Activated CD4-positive, CD25-positive, alpha-beta regulatory T cell treated with anti-CD3 and anti-CD28 coated beads, Interleukin-2, amount 50 U/mL, for 72 hours (primary cell): ENCODE data around the gene BMF.

Experiments
- DNase-seq: peaks from one replicate; pipeline ENCODE4 v3.0.0; 2021

The BMF gene

GRCh38 chr15:40102897-40103858 is 5.5 kb downstream of the BMF start:
- no peak for DNase-seq

- no peak for DNase-seq
Observed at GRCh38 chr15:40100947-40101905, 7.5 kb downstream of the BMF start.

- DNase-seq = no peak
Observed at GRCh38 chr15:40100123-40100946, 8.3 kb downstream of the BMF start.

- peak; percentile 69 for DNase-seq
Observed at GRCh38 chr15:40098489-40099261, 10.0 kb downstream of the BMF start.

DNA sequence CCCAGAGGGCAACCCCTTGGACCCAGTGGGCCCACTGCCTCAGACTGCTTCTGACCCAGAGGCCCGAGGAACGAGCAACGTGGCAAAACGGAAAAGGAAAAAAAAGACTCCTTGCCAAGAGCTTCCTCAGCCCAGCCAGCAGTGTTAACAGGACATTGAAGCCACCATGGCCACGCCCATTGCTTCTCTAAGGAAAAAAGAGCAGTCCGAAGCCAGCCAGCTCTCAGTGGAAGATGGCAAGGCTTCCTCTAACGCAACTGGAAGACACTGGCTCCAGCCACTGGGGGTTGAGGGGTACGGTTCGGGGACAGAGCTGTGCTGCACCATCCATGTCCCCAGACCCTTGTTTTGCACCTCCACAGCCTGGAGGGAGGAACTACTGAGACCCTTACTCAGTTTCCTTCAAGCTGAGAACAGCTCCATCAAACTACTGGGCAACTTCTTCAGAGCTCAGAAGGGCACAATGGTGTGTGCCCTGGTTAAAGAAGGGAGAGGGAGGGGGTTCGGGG is 10.7 kb downstream of the BMF start:
- DNase-seq = no peak

DNA sequence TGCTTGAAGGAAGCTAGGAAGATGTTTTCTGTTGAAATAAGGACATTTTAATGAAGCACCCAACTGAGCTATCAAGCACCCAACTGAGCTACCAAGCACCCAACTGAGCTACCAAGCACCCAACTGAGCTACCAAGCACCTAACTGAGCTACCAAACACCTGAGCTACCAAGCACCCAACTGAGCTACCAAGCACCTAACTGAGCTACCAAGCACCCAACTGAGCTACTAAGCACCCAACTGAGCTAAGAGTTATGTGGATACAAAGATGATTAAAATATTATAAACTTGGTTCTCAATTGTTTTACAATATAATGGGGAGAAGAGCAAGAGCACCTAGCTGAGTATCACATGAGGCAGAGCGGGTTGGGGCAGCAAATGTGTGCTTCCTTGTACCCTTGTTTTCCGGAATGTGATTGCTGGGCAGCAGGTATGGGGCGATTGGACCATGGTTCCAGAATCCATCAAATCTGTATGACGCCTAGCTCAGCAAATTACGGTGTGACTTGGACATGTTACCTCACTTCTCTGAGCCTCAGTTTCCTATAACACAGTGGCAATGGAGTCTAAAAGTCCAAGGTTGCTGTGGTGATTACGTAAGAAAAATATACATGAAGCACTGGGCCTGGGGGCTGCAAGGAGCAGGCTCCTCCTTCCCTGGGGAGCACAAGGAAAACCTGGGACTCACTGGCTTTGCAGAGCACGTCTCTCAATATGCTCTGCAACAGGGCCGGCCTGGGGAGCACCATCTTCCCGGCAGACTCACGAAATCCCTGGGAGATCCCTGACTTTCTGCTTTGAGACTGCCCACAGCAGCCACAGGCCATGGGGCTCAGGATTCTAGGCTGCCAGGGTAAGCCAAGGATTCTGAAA is 11.3 kb downstream of the BMF start:
- no peak for DNase-seq

DNA sequence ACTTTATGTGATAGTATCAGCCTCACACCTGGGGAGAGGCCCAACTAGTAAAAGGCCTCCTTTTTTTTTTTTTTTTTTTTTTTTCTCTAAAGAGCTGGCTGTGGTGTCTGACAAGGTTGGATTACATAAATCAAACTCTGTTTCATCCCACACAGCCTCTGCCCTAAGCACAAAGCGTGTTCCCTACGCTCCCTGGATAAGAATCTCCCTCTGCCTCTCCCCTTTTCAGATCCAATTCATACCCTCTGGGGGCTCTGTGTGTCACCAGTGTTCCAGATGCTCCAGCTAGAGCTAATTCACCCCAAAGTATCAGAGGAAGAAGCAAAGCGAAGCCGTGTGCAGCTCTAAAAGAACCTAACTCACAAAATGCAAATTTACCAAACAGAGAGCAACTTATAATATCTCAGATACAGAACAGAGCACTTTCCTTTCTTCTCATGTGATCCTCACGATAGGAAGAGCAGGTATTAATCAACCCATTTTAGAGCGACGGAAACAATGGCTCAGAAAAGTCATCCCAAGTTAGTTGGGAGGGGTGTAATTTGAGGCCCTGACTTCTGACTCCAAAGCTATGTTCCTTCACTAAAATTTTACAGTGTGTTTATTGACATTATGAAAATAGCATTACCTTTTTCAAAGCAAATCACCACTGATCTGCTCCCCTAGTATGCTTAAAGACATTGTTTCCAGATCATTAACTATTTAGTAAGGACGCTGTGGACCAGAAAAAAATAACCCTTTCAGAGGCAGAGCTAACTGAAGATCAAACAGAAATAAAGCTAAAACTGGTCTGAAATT is 12.4 kb downstream of the BMF start:
- DNase-seq = no peak

- DNase-seq = no peak
Observed at GRCh38 chr15:40095371-40096093, 13.1 kb downstream of the BMF start.

DNA sequence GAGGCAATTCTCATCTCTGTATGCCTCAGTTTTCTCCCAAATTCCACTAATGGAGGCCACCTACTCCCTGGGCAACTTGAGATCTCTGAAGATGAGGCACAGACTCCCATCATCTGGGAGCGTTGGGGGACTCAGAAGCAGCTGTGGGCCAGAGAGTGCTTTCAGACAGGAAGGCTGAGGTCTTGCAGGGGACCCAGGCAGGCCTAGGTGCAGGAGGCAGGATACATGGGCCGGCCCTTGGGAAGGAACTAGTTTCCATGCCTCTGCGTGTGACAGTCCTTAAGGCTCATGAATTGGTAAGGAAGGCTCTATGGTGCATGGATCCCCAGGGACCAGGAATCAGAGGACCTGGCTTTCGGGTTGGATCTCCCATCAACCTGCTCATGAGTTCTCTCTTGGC is 14.5 kb downstream of the BMF start:
- DNase-seq = no peak

DNA sequence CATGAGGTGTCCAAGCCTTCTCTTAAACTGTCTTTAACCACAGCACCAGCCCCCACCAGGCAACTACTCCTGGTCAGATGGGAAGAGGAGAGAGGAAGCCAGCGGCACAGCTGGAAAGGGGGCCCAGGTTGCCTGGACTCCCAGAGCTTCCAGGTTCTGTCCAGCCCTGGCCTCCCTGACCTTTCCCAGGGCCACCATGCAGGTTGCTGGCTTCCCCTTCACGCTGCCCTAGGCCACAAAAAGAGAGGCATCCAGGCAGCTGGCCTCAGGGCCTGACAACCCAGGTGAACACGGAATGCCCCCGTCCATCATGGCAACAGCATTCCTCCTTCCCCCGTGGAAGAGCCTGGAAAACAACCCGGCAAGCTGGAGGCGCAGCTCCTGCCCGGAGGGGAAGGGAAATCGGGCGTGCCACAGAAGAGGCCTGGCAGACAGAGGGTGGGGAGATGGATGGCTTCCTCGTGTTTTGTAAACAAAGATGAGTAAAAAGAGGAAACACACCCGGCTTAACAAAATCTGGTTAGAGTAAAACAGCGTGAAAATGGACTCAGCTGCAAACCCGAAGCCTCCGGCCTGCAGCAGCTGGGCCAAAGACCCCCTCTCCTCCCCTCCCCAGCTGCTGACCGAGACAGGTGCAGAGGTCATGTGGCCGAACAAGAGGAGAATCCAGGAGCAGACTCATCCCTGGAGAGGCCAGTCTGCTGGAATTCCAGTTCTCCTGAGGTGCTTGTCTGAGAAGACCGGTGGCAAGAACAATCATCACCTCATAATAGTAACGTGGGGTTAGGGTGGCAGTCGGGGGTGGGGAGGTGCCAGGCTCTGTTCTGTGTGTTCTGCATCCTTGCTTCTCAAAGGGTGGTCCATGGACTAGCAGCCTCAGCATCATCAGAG is 15.5 kb downstream of the BMF start:
- DNase-seq = no peak

DNA sequence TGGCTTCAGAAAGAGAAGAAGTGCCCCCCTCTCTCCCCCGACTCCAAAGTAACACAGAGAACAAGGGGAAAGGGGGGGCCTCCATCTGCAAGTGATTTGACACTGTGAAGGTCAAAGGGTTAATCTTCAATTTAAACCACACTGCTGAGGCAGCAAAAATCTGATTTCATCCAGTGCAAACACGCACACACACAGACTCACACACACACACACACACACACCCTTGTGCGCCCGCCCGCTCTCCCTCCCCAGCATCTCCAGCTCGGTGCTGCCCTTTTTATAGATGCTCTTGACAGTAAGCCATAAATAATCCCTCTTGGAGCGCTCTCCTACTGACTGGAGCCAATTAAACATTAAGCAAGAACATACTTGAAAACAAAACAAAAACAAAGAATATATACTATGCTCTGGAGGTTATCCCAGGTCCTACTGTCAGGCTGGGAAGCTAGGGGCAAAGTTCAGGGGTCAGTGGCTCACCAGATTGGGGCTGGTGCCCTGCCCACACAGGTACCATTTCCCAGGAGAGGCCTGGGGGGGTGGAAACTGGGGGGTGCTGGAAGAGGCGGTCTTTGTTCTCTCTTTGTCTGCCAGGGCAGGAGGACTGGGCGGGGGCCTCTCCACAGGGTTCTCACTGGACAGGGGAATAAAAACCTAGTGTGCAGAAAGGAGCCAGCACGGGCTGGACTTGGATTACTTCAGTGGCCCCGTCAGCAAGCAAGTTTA is 16.3 kb downstream of the BMF start:
- no peak for DNase-seq

DNA sequence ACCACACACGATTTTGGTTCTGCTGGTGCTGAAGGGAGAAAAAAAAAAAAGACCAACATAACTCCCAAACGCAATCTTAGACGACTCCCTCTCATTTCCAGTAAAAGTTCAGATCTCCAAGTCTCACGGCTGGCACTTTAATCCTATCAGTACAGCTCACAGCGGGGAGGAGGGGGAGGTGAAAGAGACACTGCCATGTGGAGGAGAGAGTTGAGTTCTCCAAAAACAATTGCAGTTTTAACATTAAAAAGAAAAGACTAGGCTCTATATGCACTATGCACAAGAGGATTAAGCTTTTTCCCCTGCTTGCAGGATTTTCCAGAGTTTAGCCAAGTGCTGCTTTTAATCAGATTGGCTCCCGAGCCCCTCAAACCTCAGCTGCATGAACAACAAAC is 16.8 kb downstream of the BMF start:
- no peak for DNase-seq

DNA sequence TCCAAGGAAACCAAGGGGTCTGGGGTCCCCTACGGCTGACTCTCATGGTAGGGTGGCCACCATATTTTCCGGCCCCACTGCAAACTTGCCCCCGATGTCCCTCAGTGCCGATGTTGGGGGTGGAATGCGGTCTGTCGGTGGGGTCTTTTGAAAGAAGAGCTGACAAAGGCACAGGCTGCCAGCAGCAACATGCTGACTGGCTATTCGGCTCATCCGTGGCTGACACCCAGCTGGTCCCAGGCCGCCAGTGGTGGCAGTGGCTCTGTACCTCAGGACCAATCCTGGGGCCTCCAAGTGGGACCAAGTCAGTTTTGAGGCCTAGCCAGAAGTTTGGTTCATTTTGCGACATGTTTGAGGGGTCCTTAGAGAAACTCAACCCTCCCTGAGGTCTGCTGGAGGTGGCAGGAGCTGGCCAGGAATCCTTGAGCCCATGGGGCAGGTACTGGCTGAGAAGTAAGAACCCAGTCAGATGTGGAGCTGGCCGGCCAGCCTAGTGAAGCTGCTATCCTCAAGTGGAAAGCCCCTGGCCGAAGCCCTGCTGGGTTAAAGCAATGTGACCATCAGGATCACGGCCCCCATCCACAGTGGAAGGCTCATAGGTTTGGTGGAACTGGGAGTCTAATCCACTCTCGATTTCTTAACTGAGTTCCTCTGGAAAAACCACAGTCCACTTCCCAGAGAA is 17.8 kb downstream of the BMF start:
- DNase-seq = no peak

DNA sequence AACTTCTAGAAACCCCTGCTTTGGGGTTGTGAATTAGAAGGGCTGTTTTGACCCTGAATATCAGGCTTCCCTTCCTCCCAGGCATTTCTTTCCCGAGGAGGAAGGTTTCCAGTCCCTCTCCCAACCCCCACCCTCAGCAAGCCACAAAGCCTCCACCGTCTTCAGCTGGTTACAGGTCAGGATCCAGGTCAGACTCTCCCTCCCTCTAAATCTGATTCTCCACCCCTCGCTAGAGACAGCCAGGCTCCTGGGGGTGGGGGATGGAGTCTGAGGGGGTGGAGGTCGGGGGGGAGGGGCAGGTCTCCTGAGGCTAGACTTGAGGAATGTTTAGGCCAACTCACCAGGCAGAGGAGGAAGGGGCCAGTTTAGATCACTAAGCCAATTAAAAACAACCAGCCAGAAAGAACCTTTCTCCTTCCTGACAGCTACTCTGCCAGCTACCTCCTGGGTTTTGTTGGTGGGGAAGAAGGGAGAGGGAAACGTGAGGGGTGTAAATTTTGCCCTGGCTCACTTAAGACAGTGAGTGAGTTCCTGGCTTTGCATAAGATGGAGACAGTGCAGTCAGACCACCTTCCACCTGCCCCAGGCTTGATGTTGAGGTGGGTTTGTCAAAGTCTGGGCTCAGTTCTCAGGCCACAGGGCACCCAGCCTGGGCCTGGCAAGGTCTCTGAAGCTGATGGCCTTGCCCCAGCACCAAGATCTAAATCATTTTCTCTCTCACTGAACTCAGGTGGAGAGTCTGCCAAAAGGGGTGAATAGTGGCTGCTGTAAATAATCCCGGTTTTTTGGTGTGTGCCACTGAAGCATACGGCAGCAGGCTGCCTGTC is 19.5 kb downstream of the BMF start:
- DNase-seq = no peak
